Ascending aorta (tissue), 2 donors: ENCODE measurements around the gene FAM174C. TPM values are rescaled to one million over a fixed set of nuclear protein-coding genes. Genes with fewer than 3 reads are reported as not detected.

ENCODE experiments used
- DNase-seq, 2 donors: peaks; one replicate each; pipeline ENCODE4 v3.0.0-alpha.2; 2019; ENCODE audit warnings: low spot score in 2 of 2
- H3K27ac ChIP-seq, 2 donors: fragments of 200-600 bp; sonication (generic); one replicate each; pipeline ENCODE4 v1.5.1; 2016 to 2017; ENCODE audit warnings: mild to moderate bottlenecking in 1 of 2
- H3K27me3 ChIP-seq: fragments of 200-600 bp; sonication (generic); one replicate; pipeline ENCODE4 v1.5.1; 2017
- H3K36me3 ChIP-seq, 2 donors: fragments of 200-600 bp; sonication (generic); one replicate each; pipeline ENCODE4 v1.5.1; 2016
- H3K4me1 ChIP-seq, 2 donors: fragments of 200-600 bp; sonication (generic); one replicate each; pipeline ENCODE4 v1.5.1; 2016 to 2017; ENCODE audit warnings: mild to moderate bottlenecking in 1 of 2
- H3K4me3 ChIP-seq, 2 donors: fragments of 200-600 bp; sonication (generic); one replicate each; pipeline ENCODE4 v1.5.1; 2016 to 2017; ENCODE audit warnings: mild to moderate bottlenecking in 1 of 2
- H3K9me3 ChIP-seq, 2 donors: fragments of 200-600 bp; sonication (generic); one replicate each; pipeline ENCODE4 v1.5.1; 2016
- intact Hi-C: fragments of 100-400 bp; cut with DNase I; formaldehyde crosslinking; loops from one replicate; pipeline ENCODE4 v1.15.1; 2023
- total RNA-seq: library from RNA; depleted of rRNA; stranded (reverse); fragments of >200 nt; gene quantifications from one replicate; pipeline ENCODE4 v1.1.0, GENCODE V29; 2016
- TF ChIP-seq, protein P1 (sequence below), 3 experiments: fragments of 200-600 bp in 2 of 3; fragments of 450-650 bp in 1 of 3; sonication (generic) in 2 of 3; IDR thresholded peaks; one replicate each; pipeline ENCODE4 v1.5.1; 2016 to 2019; ENCODE audit warnings: antibody characterized with exemption in 3 of 3, mild to moderate bottlenecking in 1 of 3, moderate library complexity in 1 of 3

FAM174C gene
- total RNA-seq, 1 donor from 2014 or later, result 156 TPM

DNA sequence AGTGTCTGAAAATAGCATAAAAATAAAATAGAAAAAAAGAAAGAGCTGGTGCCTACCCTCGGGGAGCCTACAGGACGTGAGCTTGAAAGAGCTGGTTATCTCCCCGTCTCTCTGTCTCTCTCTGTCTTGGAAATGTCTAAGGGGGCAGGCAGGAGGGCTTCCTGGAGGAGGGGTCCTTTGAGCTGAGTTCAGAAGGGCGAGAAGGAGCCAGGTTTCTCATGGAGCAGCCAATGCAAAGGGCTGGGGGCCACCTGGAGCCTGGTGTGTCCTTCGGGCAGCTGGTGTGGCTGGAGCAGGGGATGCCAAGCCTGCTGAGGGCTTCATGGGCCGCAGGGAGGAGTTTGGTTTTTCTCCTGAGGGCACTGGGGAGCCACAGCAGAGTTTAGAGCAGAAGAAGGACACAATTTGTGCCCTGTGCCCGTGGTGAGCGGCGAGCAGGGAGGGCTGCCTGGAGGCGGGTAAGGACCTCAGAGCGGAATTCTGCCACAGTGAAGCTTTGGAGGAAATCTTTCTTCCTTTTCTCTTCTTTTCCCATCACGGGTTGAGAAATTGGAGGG lies 49.0 kb downstream of the FAM174C start:
- peaks cover 0 to 6% of the 10 kb centered on the region in 2 donors for H3K4me1 ChIP-seq
- H3K9me3 ChIP-seq, result no peaks in the 10 kb centered on the region
- TF ChIP-seq, protein P1, sequence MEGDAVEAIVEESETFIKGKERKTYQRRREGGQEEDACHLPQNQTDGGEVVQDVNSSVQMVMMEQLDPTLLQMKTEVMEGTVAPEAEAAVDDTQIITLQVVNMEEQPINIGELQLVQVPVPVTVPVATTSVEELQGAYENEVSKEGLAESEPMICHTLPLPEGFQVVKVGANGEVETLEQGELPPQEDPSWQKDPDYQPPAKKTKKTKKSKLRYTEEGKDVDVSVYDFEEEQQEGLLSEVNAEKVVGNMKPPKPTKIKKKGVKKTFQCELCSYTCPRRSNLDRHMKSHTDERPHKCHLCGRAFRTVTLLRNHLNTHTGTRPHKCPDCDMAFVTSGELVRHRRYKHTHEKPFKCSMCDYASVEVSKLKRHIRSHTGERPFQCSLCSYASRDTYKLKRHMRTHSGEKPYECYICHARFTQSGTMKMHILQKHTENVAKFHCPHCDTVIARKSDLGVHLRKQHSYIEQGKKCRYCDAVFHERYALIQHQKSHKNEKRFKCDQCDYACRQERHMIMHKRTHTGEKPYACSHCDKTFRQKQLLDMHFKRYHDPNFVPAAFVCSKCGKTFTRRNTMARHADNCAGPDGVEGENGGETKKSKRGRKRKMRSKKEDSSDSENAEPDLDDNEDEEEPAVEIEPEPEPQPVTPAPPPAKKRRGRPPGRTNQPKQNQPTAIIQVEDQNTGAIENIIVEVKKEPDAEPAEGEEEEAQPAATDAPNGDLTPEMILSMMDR (IDR thresholded peaks at IDR 0.05), result no peak
- no peaks in the 10 kb centered on the region for H3K36me3 ChIP-seq
- no peak overlapping the region for H3K27ac ChIP-seq
- DNase-seq, result no peak
- H3K4me3 ChIP-seq, result peak overlapping the region; percentile 36 to 64
- H3K27me3 ChIP-seq, result peaks cover 11% of the 10 kb centered on the region
- intact Hi-C loops, result no loop called here

DNA sequence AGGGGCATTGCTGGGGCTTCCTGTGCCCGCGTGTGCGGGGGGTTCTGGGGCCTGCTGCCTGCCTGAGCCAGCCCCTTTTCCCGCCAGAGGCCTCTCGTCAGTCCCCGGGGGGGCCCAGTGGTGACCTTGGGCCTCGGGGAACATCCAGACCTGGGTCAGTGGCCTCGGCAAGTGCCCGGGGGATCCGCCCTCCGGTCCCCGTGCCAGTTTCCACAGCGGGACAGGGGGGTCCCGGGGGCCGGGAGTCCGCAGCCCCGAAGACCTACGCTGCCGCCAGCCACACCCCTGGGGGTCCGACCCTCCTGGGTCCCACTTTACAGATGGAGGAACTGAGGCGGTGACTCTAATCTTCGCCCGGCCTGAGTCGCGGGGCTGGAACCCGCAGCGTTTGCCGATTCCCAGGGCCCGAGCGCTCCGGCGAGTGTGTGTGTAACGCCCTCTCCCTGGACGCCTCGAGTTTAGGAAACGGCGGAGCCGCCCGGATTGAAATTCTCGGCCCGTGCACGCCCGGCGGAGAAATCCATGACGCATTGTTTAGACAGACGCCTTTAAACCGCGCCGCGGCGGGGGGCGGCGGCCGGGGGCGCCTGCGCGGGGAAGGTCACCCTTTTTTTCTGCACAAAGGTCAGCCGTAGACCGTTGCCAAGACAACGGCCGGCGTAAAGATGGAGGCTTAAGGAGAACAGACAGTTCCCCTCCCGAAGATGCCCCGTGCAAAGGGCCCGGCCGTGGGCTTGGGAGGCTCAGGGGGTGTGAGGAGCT lies 49.7 kb downstream of the FAM174C start:
- Histone ChIP-seq H3K27ac (no peak overlapping the region), H3K36me3 (no peaks in the 10 kb centered on the region), H3K9me3 (no peaks in the 10 kb centered on the region), H3K27me3 (peaks cover 11% of the 10 kb centered on the region), H3K4me1 (peaks cover 0 to 6% of the 10 kb centered on the region in 2 donors), H3K4me3 (peak overlapping the region; percentile 36 to 64)
- TF ChIP-seq, protein P1 (IDR thresholded peaks at IDR 0.05), result no peak
- intact Hi-C loops, result no loop called here
- DNase-seq, result peak in 1 of 2 donors; percentile 75

DNA sequence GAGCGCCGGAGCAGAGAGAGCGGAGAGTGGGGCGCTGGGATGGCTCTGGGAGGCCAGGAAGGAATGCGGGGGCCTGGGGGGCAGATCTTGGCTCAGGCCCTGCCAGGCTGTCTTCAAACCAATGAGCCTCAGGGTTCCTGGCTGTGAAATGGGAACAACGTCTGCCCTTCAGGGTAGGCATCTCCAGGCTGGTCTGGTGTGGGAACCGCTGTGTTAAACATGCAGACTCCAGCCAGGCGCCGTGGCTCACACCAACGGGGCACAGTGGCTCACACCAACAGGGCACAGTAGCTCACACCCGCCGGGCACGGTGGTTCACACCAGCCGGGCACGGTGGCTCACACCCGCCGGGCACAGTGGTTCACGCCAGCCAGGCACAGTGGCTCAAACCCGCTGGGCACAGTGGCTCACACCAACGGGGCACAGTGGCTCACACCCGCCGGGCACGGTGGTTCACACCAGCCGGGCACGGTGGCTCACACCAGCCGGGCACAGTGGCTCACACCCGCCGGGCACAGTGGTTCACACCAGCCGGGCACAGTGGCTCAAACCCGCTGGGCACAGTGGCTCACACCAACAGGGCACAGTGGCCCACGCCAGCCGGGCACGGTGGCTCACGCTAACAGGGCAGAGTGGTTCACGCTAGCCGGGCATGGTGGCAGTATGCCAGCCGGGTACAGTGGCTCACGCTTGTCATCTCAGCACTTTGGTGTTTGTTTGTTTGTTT lies 50.4 kb downstream of the FAM174C start:
- no peak for DNase-seq
- H3K36me3 ChIP-seq, result no peaks in the 10 kb centered on the region
- no peak overlapping the region for H3K27ac ChIP-seq
- no peaks in the 10 kb centered on the region for H3K9me3 ChIP-seq
- H3K27me3 ChIP-seq, result peaks cover 11% of the 10 kb centered on the region
- peaks cover 0 to 6% of the 10 kb centered on the region in 2 donors for H3K4me1 ChIP-seq
- TF ChIP-seq, protein P1 (IDR thresholded peaks at IDR 0.05), result no peak
- peak overlapping the region; percentile 36 to 64 for H3K4me3 ChIP-seq
- intact Hi-C loops, result no loop called here

- peaks cover 11% of the 10 kb centered on the region for H3K27me3 ChIP-seq
- no peak overlapping the region for H3K4me3 ChIP-seq
- H3K36me3 ChIP-seq, result no peaks in the 10 kb centered on the region
- H3K9me3 ChIP-seq, result no peaks in the 10 kb centered on the region
- H3K27ac ChIP-seq, result no peak overlapping the region
- TF ChIP-seq, protein P1 (IDR thresholded peaks at IDR 0.05), result no peak
- H3K4me1 ChIP-seq, result peaks cover 0 to 6% of the 10 kb centered on the region in 2 donors
- intact Hi-C loops, result no loop called here
- DNase-seq, result no peak
Measured at GRCh38 chr19:1327125-1327524, 51.8 kb downstream of the FAM174C start.

Other genes starting within 250 kb of the FAM174C start
- gene CNN2, start 248.9 kb upstream of the FAM174C start, total RNA-seq, result 79.1 TPM
- gene ABCA7, start 235.4 kb upstream of the FAM174C start, total RNA-seq, result 96.6 TPM
- 66.5 TPM for gene ARHGAP45, start 208.4 kb upstream of the FAM174C start, total RNA-seq
- 72.1 TPM for gene POLR2E, start 180.2 kb upstream of the FAM174C start, total RNA-seq
- 348 TPM for gene GPX4, start 171.5 kb upstream of the FAM174C start, total RNA-seq
- gene SBNO2, start 101.3 kb upstream of the FAM174C start, total RNA-seq, result 120 TPM
- gene STK11, start 69.8 kb upstream of the FAM174C start, total RNA-seq, result 104 TPM
- 1.9 TPM for gene CBARP, start 37.5 kb upstream of the FAM174C start, total RNA-seq
- gene ATP5F1D, start 33.8 kb upstream of the FAM174C start, total RNA-seq, result 232 TPM
- 307 TPM for gene MIDN, start 26.9 kb upstream of the FAM174C start, total RNA-seq
- gene CIRBP, start 6.2 kb upstream of the FAM174C start, total RNA-seq, result 442 TPM
- gene EFNA2, start 10.3 kb downstream of the FAM174C start, total RNA-seq, result not detected
- gene NDUFS7, start 108.4 kb downstream of the FAM174C start, total RNA-seq, result 216 TPM
- 56.4 TPM for gene GAMT, start 126.0 kb downstream of the FAM174C start, total RNA-seq
- 15.8 TPM for gene DAZAP1, start 132.1 kb downstream of the FAM174C start, total RNA-seq
- 3,111 TPM for gene RPS15, start 162.9 kb downstream of the FAM174C start, total RNA-seq
- not detected for gene APC2, start 174.6 kb downstream of the FAM174C start, total RNA-seq
- gene C19orf25, start 203.7 kb downstream of the FAM174C start, total RNA-seq, result 32.7 TPM
- 1.5 TPM for gene PCSK4, start 214.8 kb downstream of the FAM174C start, total RNA-seq
- 3.2 TPM for gene REEP6, start 215.7 kb downstream of the FAM174C start, total RNA-seq
- 0.43 TPM for gene ADAMTSL5, start 237.5 kb downstream of the FAM174C start, total RNA-seq
- gene PLK5, start 248.5 kb downstream of the FAM174C start, total RNA-seq, result not detected